DOHH2 (cell line): ENCODE measurements around the gene NR1I3.

Experiments used
- CTCF ChIP-seq: fragments of 200-600 bp; sonication (generic); IDR thresholded peaks from one replicate; pipeline ENCODE4 v1.5.1; 2014; ENCODE audit warnings: antibody characterized with exemption, mild to moderate bottlenecking, low read depth, low read length; ENCODE audit not compliant: poor library complexity, severe bottlenecking
- EZH2phosphoT487 ChIP-seq: fragments of 200-600 bp; sonication (generic); IDR thresholded peaks from 2 replicates; pipeline ENCODE4 v1.6.1; 2017; ENCODE audit warnings: borderline replicate concordance, mild to moderate bottlenecking, antibody characterized with exemption, low read length, moderate library complexity, mixed read lengths

GRCh38 chr1:161182214-161182613 is 55.8 kb downstream of the NR1I3 start:
- TF ChIP-seq CTCF (no peak), EZH2phosphoT487 (no peak)
